RWPE2 (cell line): Measurements from ENCODE around the gene KLF16.

Experiments used
- ATAC-seq: fragments of 200-7000 bp; cut with Tn5 transposase; 3 replicates; pipeline ENCODE4 v1.9.1; 2021; ENCODE audit warnings: low read depth
- DNase-seq: peaks from one replicate; pipeline ENCODE4 v3.0.0-alpha.2; 2020; ENCODE audit warnings: low spot score
- H3K27ac ChIP-seq: fragments of 450-650 bp; 2 replicates; pipeline ENCODE4 v1.5.1; 2017; ENCODE audit warnings: mild to moderate bottlenecking; ENCODE audit not compliant: poor library complexity, severe bottlenecking
- H3K27me3 ChIP-seq: fragments of 250-450 bp; sonication (Bioruptor Pico); 2 replicates; pipeline ENCODE4 v1.5.1; 2021; ENCODE audit warnings: mild to moderate bottlenecking, moderate library complexity; ENCODE audit not compliant: insufficient read depth, poor library complexity, severe bottlenecking
- H3K36me3 ChIP-seq: fragments of 250-450 bp; sonication (Bioruptor Pico); 2 replicates; pipeline ENCODE4 v1.5.1; 2020; ENCODE audit warnings: low read depth, mild to moderate bottlenecking, moderate library complexity
- H3K4me1 ChIP-seq: fragments of 250-450 bp; sonication (Bioruptor Pico); 2 replicates; pipeline ENCODE4 v1.5.1; 2021; ENCODE audit warnings: mild to moderate bottlenecking, moderate library complexity; ENCODE audit not compliant: insufficient read depth, poor library complexity, severe bottlenecking
- H3K4me3 ChIP-seq: fragments of 250-450 bp; sonication (Bioruptor Pico); 2 replicates; pipeline ENCODE4 v1.5.1; 2021; ENCODE audit warnings: mild to moderate bottlenecking, moderate library complexity; ENCODE audit not compliant: severe bottlenecking
- H3K9me3 ChIP-seq: fragments of 250-450 bp; sonication (Bioruptor Pico); 2 replicates; pipeline ENCODE4 v1.5.1; 2021; ENCODE audit warnings: mild to moderate bottlenecking, moderate library complexity; ENCODE audit not compliant: severe bottlenecking
- CTCF ChIP-seq: fragments of 450-650 bp; IDR thresholded peaks from one replicate; pipeline ENCODE4 v1.5.1; 2017; ENCODE audit warnings: mild to moderate bottlenecking, moderate library complexity; ENCODE audit not compliant: poor library complexity, severe bottlenecking

The KLF16 gene

GRCh38 chr19:1840541-1841115 is 22.8 kb downstream of the KLF16 start:
- Histone ChIP-seq H3K4me1 (no peaks in the 10 kb centered on the region), H3K27me3 (no peaks in the 10 kb centered on the region), H3K9me3 (no peaks in the 10 kb centered on the region), H3K36me3 (peaks cover 14% of the 10 kb centered on the region), H3K27ac (no peak overlapping the region), H3K4me3 (no peak overlapping the region)
- no peak for TF ChIP-seq CTCF
- ATAC-seq, result no peak
- no peak for DNase-seq

- DNase-seq (no peak), ATAC-seq (no peak)
- Histone ChIP-seq H3K4me1 (no peaks in the 10 kb centered on the region), H3K9me3 (no peaks in the 10 kb centered on the region), H3K27me3 (no peaks in the 10 kb centered on the region), H3K27ac (no peak overlapping the region), H3K36me3 (peaks cover 6% of the 10 kb centered on the region; the same call in 1 of the 2 replicates), H3K4me3 (no peak overlapping the region)
- no peak for TF ChIP-seq CTCF
Measured at GRCh38 chr19:1839658-1840540, 23.5 kb downstream of the KLF16 start.

- no peaks in the 10 kb centered on the region for H3K27me3 ChIP-seq
- H3K27ac ChIP-seq, result no peak overlapping the region
- H3K4me1 ChIP-seq, result no peaks in the 10 kb centered on the region
- peak; percentile 79 for TF ChIP-seq CTCF
- DNase-seq, result no peak
- H3K9me3 ChIP-seq, result no peaks in the 10 kb centered on the region
- no peak overlapping the region for H3K4me3 ChIP-seq
- no peak; the same call in none of the 3 replicates for ATAC-seq
- H3K36me3 ChIP-seq, result peaks cover 5% of the 10 kb centered on the region; the same call in 1 of the 2 replicates
Measured at GRCh38 chr19:1837625-1838105, 25.7 kb downstream of the KLF16 start.

- H3K4me1 ChIP-seq, result no peaks in the 10 kb centered on the region
- H3K9me3 ChIP-seq, result no peaks in the 10 kb centered on the region
- no peak for ATAC-seq
- no peak overlapping the region for H3K27ac ChIP-seq
- TF ChIP-seq CTCF, result no peak
- H3K27me3 ChIP-seq, result no peaks in the 10 kb centered on the region
- DNase-seq, result no peak
- no peak overlapping the region for H3K4me3 ChIP-seq
- peaks cover 5% of the 10 kb centered on the region; the same call in 1 of the 2 replicates for H3K36me3 ChIP-seq
Measured at GRCh38 chr19:1837222-1837565, 26.2 kb downstream of the KLF16 start.
